Astrocyte (in vitro differentiated cells and primary cell): ENCODE data around the gene ACSL1. TPM values are rescaled to one million over a fixed set of nuclear protein-coding genes. Genes with fewer than 3 reads are reported as not detected.

ENCODE experiments used
- DNase-seq: peaks from one replicate; pipeline ENCODE4 v3.0.0-alpha.2; 2010; ENCODE audit warnings: low read depth
- FAIRE-seq: peaks from 2 replicates; lab custom pipeline; 2011; peaks lifted over from hg19 to GRCh38; lab: Jason Lieb, UNC
- H2AFZ ChIP-seq: 2 replicates; pipeline ENCODE4 v1.6.0; 2012; ENCODE audit warnings: low read depth, low read length, inconsistent platforms
- H3K27ac ChIP-seq: 2 replicates; pipeline ENCODE4 v1.5.1; 2011; ENCODE audit warnings: low read depth, low read length, inconsistent platforms
- H3K27me3 ChIP-seq: 2 replicates; pipeline ENCODE4 v1.6.0; 2011; ENCODE audit warnings: low read length, inconsistent platforms; ENCODE audit not compliant: insufficient read depth
- H3K36me3 ChIP-seq: 2 replicates; pipeline ENCODE4 v1.5.1; 2011; ENCODE audit warnings: low read length, inconsistent platforms; ENCODE audit not compliant: insufficient read depth
- H3K4me1 ChIP-seq: 2 replicates; pipeline ENCODE4 v1.5.1; 2011; ENCODE audit warnings: low read length, inconsistent platforms; ENCODE audit not compliant: insufficient read depth
- H3K4me2 ChIP-seq: 2 replicates; pipeline ENCODE4 v1.6.0; 2012; ENCODE audit warnings: low read length, inconsistent platforms
- H3K4me3 ChIP-seq: 2 replicates; pipeline ENCODE4 v1.5.1; 2011; ENCODE audit warnings: low read depth, mild to moderate bottlenecking, low read length, inconsistent platforms; ENCODE audit not compliant: insufficient read depth
- H3K79me2 ChIP-seq: 2 replicates; pipeline ENCODE4 v1.6.0; 2012; ENCODE audit warnings: mild to moderate bottlenecking, low read length, inconsistent platforms; ENCODE audit not compliant: insufficient read depth
- H3K9ac ChIP-seq: 2 replicates; pipeline ENCODE4 v1.6.0; 2012; ENCODE audit warnings: mild to moderate bottlenecking, low read length, inconsistent platforms
- H3K9me3 ChIP-seq: 2 replicates; pipeline ENCODE4 v1.5.1; 2012; ENCODE audit warnings: low read depth, mild to moderate bottlenecking, low read length, inconsistent platforms; ENCODE audit not compliant: insufficient read depth
- H4K20me1 ChIP-seq: 2 replicates; pipeline ENCODE4 v1.6.0; 2012; ENCODE audit warnings: low read length, inconsistent platforms; ENCODE audit not compliant: insufficient read depth
- H3K27ac Mint-ChIP-seq: one replicate; pipeline ENCODE4 v1.8.0; 2021; ENCODE audit warnings: mild to moderate bottlenecking, mixed read lengths; ENCODE audit not compliant: unreplicated experiment
- H3K27me3 Mint-ChIP-seq: one replicate; pipeline ENCODE4 v1.8.0; 2021; ENCODE audit warnings: low read depth, mixed read lengths; ENCODE audit not compliant: unreplicated experiment
- H3K36me3 Mint-ChIP-seq: one replicate; pipeline ENCODE4 v1.8.0; 2021; ENCODE audit warnings: low read depth, mixed read lengths; ENCODE audit not compliant: unreplicated experiment
- H3K4me1 Mint-ChIP-seq: one replicate; pipeline ENCODE4 v1.8.0; 2021; ENCODE audit warnings: low read depth, mixed read lengths; ENCODE audit not compliant: unreplicated experiment
- H3K4me3 Mint-ChIP-seq: one replicate; pipeline ENCODE4 v1.8.0; 2021; ENCODE audit warnings: mild to moderate bottlenecking, moderate library complexity, mixed read lengths; ENCODE audit not compliant: unreplicated experiment
- H3K9me3 Mint-ChIP-seq: one replicate; pipeline ENCODE4 v1.8.0; 2021; ENCODE audit warnings: mild to moderate bottlenecking, mixed read lengths; ENCODE audit not compliant: unreplicated experiment
- EZH2 ChIP-seq: IDR thresholded peaks from 2 replicates; pipeline ENCODE4 v1.6.1; 2012; ENCODE audit warnings: mild to moderate bottlenecking, low read length, inconsistent platforms; ENCODE audit not compliant: insufficient read depth
- microRNA-seq: library from miRNA; unstranded; fragments of <30 nt; microRNA quantifications from one replicate; pipeline ENCODE4 v1.2.0, GENCODE V29; 2020
- total RNA-seq: library from RNA; stranded (reverse); gene quantifications from 2 replicates; pipeline ENCODE4 v1.2.1, GENCODE V29; 2021
- TF ChIP-seq, protein P1 (sequence below): IDR thresholded peaks from 2 replicates; pipeline ENCODE4 v1.5.1; 2011; ENCODE audit warnings: low read depth, mild to moderate bottlenecking, inconsistent platforms, low read length, moderate library complexity; ENCODE audit not compliant: insufficient read depth

The ACSL1 gene
- total RNA-seq, 1 donor from 2014 or later = 7.0 TPM

DNA sequence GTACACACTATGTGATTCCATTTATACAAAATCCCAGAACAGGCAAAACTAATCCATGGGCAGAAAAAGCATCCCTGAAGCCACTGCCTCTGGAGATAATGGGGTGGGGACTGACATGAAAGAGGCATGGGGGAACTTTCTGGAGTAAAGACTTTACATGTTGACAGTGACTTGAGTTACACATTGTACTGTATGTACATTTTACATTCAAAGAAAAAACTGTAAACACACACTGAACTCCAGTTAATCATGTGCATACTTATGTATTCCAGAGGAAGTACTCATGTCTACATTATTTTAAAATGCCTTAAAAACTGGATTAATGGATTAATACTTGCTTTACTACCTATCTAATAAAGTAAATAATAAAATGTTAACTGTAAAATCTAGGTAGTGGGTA lies 113.4 kb downstream of the ACSL1 start:
- H3K27me3 Mint-ChIP-seq = no peaks in the 10 kb centered on the region

DNA sequence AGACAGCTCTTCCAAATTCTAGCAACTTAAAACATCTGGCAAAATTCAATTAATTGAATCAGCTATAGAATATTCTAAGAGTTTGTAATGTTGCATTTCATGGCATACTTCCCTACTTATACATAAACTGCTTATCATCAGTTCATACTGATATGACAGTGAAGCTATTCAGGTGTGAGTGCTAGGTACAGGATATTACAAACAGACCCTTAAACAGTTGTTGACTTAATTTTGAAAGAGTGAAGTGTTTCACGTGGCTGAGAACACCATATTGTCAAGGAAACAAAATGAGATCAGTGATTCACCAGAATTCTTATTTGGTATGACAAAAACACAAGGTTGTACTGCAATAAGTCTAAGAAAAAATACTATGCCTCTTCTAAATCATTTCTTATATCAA lies 119.3 kb downstream of the ACSL1 start:
- Mint-ChIP-seq H3K27ac (no peak overlapping the region), H3K36me3 (no peaks in the 10 kb centered on the region), H3K27me3 (no peaks in the 10 kb centered on the region), H3K9me3 (no peaks in the 10 kb centered on the region), H3K4me1 (peaks cover 2% of the 10 kb centered on the region), H3K4me3 (no peak overlapping the region)
- Histone ChIP-seq H2AFZ (no peak overlapping the region), H3K4me2 (no peak overlapping the region), H3K27me3 (no peaks in the 10 kb centered on the region), H3K9me3 (no peaks in the 10 kb centered on the region), H3K9ac (no peak overlapping the region), H3K79me2 (no peaks in the 10 kb centered on the region), H3K4me1 (no peaks in the 10 kb centered on the region), H4K20me1 (no peaks in the 10 kb centered on the region), H3K27ac (no peak overlapping the region), H3K4me3 (no peak overlapping the region), H3K36me3 (peaks cover 2% of the 10 kb centered on the region)
- no peak for FAIRE-seq
- TF ChIP-seq, protein P1, sequence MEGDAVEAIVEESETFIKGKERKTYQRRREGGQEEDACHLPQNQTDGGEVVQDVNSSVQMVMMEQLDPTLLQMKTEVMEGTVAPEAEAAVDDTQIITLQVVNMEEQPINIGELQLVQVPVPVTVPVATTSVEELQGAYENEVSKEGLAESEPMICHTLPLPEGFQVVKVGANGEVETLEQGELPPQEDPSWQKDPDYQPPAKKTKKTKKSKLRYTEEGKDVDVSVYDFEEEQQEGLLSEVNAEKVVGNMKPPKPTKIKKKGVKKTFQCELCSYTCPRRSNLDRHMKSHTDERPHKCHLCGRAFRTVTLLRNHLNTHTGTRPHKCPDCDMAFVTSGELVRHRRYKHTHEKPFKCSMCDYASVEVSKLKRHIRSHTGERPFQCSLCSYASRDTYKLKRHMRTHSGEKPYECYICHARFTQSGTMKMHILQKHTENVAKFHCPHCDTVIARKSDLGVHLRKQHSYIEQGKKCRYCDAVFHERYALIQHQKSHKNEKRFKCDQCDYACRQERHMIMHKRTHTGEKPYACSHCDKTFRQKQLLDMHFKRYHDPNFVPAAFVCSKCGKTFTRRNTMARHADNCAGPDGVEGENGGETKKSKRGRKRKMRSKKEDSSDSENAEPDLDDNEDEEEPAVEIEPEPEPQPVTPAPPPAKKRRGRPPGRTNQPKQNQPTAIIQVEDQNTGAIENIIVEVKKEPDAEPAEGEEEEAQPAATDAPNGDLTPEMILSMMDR = no peak
- no peak for TF ChIP-seq EZH2
- DNase-seq = no peak

More for the DNA sequence above, 113.4 kb downstream of the ACSL1 start:
- no peak for TF ChIP-seq EZH2
- TF ChIP-seq, protein P1 = no peak
- no peak overlapping the region for H3K4me3 ChIP-seq
- H3K4me1 Mint-ChIP-seq = no peaks in the 10 kb centered on the region
- H3K27ac Mint-ChIP-seq = no peak overlapping the region
- no peaks in the 10 kb centered on the region for H3K36me3 ChIP-seq
- H3K4me1 ChIP-seq = no peaks in the 10 kb centered on the region
- no peak overlapping the region for H3K27ac ChIP-seq
- no peaks in the 10 kb centered on the region for H3K9me3 ChIP-seq
- no peak overlapping the region for H3K4me2 ChIP-seq
- H3K4me3 Mint-ChIP-seq = no peak overlapping the region
- no peaks in the 10 kb centered on the region for H3K36me3 Mint-ChIP-seq
- H3K9ac ChIP-seq = no peak overlapping the region
- no peak for DNase-seq
- no peaks in the 10 kb centered on the region for H3K9me3 Mint-ChIP-seq
- H3K79me2 ChIP-seq = no peaks in the 10 kb centered on the region
- FAIRE-seq = no peak
- H4K20me1 ChIP-seq = no peaks in the 10 kb centered on the region
- no peak overlapping the region for H2AFZ ChIP-seq
- no peaks in the 10 kb centered on the region for H3K27me3 ChIP-seq

DNA sequence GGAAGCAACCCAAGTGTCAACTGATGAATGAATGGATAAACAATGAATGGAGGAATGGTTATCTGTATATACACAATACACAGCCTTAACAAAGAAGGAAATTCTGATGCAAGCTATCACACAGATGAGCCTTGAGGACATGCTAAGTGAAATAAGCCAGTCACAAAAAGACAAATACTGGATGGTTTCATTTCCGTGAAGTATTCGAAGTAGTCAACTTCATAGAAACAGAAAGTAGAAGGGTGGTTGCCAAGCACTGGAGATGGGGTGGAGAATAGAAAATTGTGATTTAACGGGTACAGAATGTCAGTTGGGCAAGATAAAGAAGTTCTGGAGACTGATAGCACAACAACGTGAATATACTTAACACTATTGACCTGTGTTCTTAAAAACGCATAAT lies 120.1 kb downstream of the ACSL1 start:
- peaks cover 4% of the 10 kb centered on the region for H3K4me1 Mint-ChIP-seq
- Histone ChIP-seq H2AFZ (no peak overlapping the region), H3K36me3 (peaks cover 2% of the 10 kb centered on the region), H3K27ac (no peak overlapping the region), H3K9ac (no peak overlapping the region), H3K4me3 (no peak overlapping the region), H3K4me2 (no peak overlapping the region), H3K79me2 (no peaks in the 10 kb centered on the region), H3K4me1 (no peaks in the 10 kb centered on the region), H3K27me3 (no peaks in the 10 kb centered on the region), H4K20me1 (no peaks in the 10 kb centered on the region), H3K9me3 (no peaks in the 10 kb centered on the region)
- no peak for FAIRE-seq
- H3K36me3 Mint-ChIP-seq = no peaks in the 10 kb centered on the region
- H3K27ac Mint-ChIP-seq = no peak overlapping the region
- TF ChIP-seq, protein P1 = no peak
- TF ChIP-seq EZH2 = no peak
- no peak for DNase-seq
- no peak overlapping the region for H3K4me3 Mint-ChIP-seq
- no peaks in the 10 kb centered on the region for H3K27me3 Mint-ChIP-seq
- H3K9me3 Mint-ChIP-seq = no peaks in the 10 kb centered on the region

Small RNA genes lying within 50 kb of the gene (microRNA-seq; reads per million reads assigned to microRNA genes)
- not detected for gene MIR3945

Other genes with a start within 250 kb of the ACSL1 start
- 40.0 and 44.8 TPM in 2 replicates for gene CASP3, start 176.5 kb downstream of the ACSL1 start, total RNA-seq
- 6.5 and 7.8 TPM in 2 replicates for gene PRIMPOL, start 176.2 kb downstream of the ACSL1 start, total RNA-seq
- 3.0 and 6.0 TPM in 2 replicates for gene CENPU, start 91.9 kb downstream of the ACSL1 start, total RNA-seq
- not detected in 2 replicates for gene HELT, start 192.5 kb upstream of the ACSL1 start, total RNA-seq